T-helper 22 cell (primary cell): ENCODE results near the gene RNF144B.
"Not testable (repeated sequence)": the region's sequence is repeated elsewhere in the genome, so short reads cannot be mapped to it uniquely, and the experiment has no call there.

ENCODE experiments used
- DNase-seq: peaks from one replicate; pipeline ENCODE4 v3.0.0-alpha.2; 2020; ENCODE audit warnings: low read depth

Gene RNF144B

DNA sequence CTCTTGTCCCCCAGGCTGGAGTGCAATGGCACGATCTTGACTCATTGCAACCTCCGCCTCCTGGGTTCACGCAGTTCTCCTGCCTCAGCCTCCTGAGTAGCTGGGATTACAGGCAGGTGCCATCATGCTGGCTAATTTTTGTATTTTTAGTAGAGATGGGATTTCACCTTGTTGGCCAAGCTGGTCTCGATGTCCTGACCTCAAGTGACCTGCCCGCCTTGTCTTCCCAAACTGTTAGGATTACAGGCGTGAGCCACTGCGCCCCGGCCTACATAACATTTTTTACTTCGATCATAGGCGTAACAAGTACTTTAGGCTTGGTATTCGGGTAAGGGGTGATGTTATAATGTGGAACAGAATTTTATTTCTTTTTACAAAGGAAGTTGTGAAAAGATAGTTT, 22.5 kb downstream of the RNF144B start:
- not testable (repeated sequence) for DNase-seq

DNA sequence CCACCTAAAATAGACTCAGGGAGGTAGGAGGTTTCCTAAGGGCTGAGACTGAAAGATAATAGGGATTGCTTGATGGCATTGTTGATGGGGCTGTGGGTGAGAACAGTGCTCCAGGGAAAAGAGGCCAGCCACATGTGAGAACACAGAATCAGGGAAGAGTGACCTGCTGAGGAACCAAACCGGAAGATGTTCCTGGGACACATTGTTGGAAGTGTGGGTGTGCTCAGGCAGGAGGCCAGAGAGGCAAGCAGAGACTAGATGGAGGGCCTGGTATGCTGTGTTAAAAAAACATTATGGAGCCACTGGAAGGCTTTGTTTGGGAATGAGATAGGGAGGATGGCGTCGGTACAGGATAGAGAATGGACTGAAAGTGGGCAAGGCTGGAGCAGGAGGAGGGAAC, 23.3 kb downstream of the RNF144B start:
- DNase-seq, result no peak

DNA sequence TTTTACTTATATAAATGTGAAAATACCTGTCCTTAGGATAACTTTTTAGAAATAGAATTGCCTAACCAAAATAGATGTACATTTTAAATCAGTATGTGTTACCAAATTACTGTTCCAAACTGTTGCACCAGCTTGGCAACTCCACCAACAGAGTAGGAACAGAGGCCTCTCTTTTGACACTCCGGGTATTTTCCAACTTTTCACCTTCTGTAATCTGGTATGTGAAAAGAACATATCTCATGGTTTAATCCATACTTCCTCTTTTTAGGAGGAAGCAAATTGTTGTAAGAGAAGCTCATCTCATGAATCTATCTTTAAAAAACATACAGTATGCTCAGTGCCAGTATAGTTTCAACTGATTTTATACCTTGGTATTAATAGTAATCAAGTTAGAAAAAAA, 24.9 kb downstream of the RNF144B start:
- no peak for DNase-seq

GRCh38 chr6:18412644-18413043, 25.5 kb downstream of the RNF144B start:
- no peak for DNase-seq

DNA sequence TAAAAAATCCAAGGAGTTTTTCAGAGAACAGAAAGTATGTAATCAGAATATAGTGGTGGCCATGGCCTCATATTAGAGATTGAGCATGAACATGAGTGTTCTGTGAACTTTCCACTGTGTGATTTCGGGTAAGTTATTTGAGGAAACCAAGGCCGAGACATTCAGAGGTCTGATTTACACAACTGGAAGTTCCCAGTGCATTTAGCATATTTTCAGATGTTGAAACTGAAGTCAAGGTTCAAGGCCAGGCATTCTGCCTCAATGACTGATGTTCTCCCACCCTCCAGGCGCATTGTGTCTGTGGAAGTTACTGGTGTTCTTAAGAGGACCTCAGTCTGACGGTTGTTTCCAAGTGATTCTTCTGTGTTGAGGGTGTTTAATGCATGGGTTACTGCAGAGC, 26.2 kb downstream of the RNF144B start:
- no peak for DNase-seq

DNA sequence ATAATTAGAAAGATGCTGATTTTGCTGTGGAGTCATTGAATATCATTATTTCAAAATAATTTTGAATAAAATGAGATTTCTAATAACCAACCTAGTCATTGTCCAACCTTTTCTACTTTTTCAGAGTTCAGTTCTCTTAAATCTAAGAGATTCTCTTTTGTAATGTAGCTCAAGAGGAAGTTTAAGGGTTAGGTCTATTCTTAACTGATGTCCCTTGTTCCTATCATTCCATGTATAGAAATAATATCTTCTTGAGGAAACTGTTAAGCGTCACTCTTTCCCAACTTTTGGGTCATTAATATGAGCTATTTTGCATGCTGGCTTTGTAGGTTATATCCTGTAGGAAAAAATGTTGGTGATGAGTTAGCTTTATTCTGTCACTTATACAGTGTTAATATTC, 27.0 kb downstream of the RNF144B start:
- no peak for DNase-seq

GRCh38 chr6:18415207-18415606, 28.1 kb downstream of the RNF144B start:
- DNase-seq, result no peak

GRCh38 chr6:18415671-18416340, 28.7 kb downstream of the RNF144B start:
- no peak for DNase-seq

- DNase-seq, result no peak
These were observed 29.2 kb downstream of the RNF144B start for GRCh38 chr6:18416341-18416679.

DNA sequence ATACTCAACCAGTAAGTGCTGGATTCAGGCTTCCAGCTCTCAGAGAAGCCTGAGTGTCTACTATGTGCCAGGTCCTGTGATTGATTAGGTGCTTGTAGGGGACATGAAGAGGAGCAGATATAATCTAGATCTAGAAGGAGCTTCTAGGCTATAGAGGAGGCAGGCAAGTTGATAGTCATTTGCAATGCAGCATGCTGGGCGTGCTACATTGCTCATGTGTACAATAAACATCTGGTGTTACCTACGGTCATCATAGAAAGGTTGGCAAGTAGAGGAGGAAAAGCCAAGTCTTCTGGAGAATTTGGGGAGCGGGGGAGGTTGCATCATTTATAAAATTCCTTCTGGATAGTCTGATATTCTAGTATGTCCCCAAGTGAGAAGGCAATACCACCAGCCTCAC, 33.2 kb downstream of the RNF144B start:
- DNase-seq, result no peak

DNA sequence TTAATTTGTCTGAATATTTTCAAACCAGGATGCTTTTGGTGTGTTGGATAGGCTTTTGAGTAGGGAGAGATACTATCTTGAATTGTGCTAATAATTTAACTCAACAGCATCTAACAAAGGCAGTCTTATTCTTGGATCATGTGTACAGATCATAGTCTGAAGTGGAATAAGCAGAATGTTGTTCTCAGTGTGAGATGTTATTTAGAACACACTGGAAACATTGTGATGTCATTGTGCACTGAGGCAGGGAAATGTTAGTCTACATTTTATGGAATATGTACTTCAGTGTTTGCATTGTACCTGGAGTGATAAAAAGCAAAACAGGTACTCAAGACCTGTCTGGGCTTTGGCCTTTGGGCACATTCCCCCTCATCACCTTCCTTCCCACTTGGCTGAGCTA, 35.0 kb downstream of the RNF144B start:
- no peak for DNase-seq

GRCh38 chr6:18423426-18423825, 36.3 kb downstream of the RNF144B start:
- DNase-seq, result no peak

DNA sequence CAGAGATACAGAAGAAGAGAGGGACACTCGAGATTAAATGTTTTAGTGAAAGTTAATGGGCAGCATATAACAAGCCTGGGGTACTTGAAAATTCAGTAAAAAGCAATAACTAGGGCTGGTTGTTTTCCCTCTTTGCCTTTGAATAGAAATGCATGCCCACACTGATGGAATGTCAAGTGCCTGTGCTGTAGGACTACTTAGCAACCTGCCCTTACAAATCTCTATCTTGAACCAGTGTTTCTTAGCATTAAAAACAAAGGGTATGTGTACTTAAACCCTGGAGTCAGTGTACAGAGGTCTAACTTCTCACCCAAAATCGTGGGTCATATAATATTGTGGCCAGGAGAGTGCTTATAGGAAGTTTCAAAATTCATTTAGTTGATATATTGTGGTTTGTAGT, 37.1 kb downstream of the RNF144B start:
- no peak for DNase-seq

DNA sequence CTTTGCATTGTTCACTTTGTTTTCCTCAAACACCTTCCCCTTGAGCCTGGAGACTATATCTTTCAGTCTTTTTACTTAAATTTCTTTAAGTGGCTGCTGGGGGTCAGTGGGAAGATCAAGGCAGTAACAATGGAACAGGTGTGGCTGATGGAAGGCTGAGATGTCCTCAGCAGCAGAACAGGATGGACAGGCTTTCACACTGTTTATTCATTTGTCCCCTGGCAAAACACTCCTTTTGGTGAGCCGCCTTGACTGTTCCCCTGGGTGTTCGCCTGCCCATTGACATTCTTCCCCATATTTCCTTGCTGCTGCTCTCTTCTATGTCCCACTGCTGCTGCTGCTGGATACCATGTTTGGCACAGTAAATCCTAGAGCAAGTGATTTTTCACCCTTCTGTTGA, 38.1 kb downstream of the RNF144B start:
- DNase-seq, result no peak

DNA sequence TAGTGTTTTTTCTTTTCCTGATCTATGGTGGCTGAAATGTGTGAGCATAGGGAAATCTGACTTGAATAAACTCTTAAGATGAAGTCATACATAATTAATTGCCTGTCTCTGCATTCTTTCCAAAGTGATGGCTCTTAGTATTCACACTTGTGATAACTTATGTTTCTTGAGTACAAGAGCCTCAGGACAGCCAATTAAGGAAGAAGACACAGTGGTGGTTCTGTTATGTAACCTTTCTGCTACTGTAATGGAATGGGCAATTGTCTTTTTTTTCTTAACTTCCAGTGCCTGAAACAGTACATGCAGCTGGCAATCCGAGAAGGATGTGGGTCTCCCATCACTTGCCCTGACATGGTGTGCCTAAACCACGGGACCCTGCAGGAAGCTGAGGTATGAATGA, 40.1 kb downstream of the RNF144B start:
- DNase-seq, result no peak

DNA sequence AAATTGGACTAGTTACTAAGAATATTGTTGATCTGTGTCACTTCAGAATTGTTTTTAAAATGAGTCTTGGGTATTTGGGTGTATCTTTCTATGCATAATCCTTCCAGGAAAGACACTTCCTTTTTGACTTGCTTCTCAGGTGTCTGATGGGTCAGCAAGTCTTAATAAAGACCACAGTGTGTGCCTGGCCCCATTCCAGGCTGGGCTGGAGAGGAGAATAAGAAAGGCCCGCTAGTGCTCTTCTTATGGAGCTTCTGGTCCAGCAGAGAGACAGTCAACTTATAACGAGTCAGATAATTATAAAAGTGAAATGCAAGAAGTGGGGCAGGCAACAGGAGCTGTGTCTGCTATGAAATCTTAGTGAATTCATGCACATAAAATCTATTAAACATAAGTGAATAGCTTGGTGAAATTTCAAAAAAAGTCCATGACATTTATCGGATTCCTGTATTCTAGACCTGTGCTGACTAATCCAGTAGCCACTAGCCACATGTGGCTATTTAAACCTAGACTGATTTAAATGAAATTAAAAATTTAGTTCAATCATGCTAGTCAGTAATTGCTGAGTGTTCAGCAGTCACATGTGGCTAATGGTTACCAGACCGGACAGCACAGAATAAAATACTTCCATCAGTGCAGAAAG, 42.6 kb downstream of the RNF144B start:
- DNase-seq, result no peak

DNA sequence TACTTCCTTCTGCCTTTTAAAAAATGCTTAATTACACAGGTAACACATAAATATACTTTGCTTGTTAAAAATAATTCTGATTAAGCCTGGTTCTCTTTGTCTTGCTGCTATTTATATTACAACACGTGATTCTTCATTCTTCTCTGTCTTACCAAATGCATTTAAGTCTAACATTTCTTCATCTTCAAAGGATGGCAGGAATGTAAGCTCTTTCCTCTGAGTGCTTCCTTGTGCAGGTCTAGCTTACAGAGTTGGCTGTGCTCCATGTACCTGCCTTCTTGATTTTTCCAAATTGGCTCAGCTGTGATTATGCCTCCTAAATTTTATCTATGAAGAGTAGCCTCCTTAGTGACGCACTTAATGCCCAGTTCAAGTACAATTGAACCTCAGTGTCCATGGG, 44.4 kb downstream of the RNF144B start:
- DNase-seq, result no peak

DNA sequence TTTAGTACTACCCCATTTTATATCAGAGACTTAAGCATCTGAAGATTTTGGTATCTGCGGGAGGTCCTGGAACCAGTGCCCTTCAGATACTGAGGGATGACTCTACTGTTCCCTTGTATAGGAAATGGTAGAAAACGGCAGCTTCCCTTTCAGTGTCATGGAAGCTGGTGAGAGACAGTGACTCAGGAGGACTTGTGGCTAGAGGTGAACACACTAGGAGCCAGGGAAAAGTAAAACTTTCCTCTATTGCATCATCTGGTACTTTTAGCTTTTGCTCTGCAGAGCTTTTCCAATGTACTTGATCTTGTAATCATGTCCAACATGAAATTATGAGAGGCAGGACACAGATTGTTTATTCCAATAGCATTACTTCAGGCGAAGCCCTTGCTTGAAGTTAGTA, 45.0 kb downstream of the RNF144B start:
- no peak for DNase-seq

DNA sequence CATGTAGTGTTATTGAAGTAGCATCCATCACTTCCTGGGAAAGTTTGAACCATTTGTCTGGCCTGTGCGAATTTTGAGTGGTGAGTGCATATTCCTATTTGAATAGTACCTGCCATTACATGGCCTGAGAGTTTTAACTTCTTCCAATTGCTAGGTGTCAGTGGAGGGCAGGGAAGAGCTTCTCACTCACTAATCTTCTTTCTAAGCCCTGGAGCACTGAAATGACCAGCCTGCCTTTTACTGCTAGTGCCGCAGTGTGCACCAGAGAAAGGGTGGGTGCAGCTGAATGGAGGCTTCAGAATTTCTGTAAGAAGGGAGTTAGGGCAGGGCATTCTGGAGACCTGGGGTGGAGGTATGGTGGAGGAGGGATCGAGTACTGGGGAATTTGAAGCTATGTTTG, 45.5 kb downstream of the RNF144B start:
- no peak for DNase-seq

DNA sequence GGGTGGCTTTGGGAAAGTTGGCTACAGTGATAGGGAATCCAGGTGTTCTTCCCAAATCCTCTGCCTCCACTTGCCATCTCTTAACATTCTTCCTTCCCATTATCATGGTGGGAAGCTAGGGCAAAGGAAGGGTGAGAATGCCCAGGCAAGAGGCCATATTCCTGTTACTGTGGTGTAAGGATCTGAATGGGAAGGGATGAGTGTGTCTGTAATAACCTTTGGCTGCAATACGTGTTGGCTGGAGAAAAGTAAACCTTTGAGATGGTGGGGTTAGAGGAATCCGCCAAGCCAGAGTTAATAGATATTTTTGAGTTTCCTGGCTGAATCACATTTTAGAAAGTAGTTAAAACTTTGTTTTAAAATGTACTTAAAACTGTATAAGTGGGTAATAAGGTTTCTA, 45.9 kb downstream of the RNF144B start:
- no peak for DNase-seq

- no peak for DNase-seq
These were observed 49.2 kb downstream of the RNF144B start for GRCh38 chr6:18436341-18436740.

DNA sequence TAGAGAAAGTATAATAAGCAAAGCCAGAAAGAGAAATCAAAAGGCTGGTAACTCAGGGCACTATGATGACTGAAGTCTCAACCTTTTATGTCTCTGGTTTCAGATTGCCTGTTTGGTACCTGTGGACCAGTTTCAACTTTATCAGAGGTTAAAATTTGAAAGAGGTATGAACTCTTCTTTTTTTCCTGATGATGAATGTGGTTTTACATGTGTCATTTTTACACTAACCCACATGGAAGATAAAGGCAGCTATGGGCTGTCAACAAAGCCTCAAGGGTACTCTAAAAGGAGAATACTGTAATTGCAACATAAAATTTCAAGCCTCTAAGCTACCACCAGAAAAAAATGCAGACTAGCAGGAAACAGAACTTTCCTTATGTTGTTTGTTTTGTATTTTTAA, 52.4 kb downstream of the RNF144B start:
- no peak for DNase-seq

- DNase-seq, result no peak
These were observed 54.3 kb downstream of the RNF144B start for GRCh38 chr6:18441251-18441979.

GRCh38 chr6:18444111-18444510, 57.0 kb downstream of the RNF144B start:
- DNase-seq, result no peak
